Epithelial cell of esophagus (primary cell): Measurements from ENCODE around the gene PAX5.

Experiments used
- DNase-seq: peaks from one replicate; pipeline ENCODE4 v3.0.0; 2010; ENCODE audit warnings: low read depth
- H3K4me3 ChIP-seq: 2 replicates; pipeline ENCODE4 v1.5.1; 2011; ENCODE audit warnings: mild to moderate bottlenecking, low read length, control low read depth
- CTCF ChIP-seq: IDR thresholded peaks from 2 replicates; pipeline ENCODE4 v1.5.1; 2011; ENCODE audit warnings: low read depth, mild to moderate bottlenecking, low read length, control low read depth, inconsistent platforms; ENCODE audit not compliant: insufficient read depth; ENCODE audit errors: missing control alignments

The PAX5 gene

GRCh38 chr9:36843964-36844363 is 190.1 kb downstream of the PAX5 start:
- peak; percentile 58 for DNase-seq
- no peak for TF ChIP-seq CTCF
- no peak overlapping the region for H3K4me3 ChIP-seq

- no peak for TF ChIP-seq CTCF
- no peak overlapping the region for H3K4me3 ChIP-seq
- DNase-seq = no peak
These were observed 191.2 kb downstream of the PAX5 start for GRCh38 chr9:36842560-36843530.

- TF ChIP-seq CTCF = no peak
- no peak for DNase-seq
- no peak overlapping the region for H3K4me3 ChIP-seq
These were observed 193.1 kb downstream of the PAX5 start for GRCh38 chr9:36840898-36841536.

GRCh38 chr9:36839131-36839885 is 194.8 kb downstream of the PAX5 start:
- H3K4me3 ChIP-seq = no peak overlapping the region
- DNase-seq = no peak
- TF ChIP-seq CTCF = no peak

GRCh38 chr9:36837431-36838405 is 196.3 kb downstream of the PAX5 start:
- DNase-seq = no peak
- TF ChIP-seq CTCF = no peak
- H3K4me3 ChIP-seq = no peak overlapping the region

- TF ChIP-seq CTCF = no peak
- H3K4me3 ChIP-seq = no peak overlapping the region
- no peak for DNase-seq
These were observed 197.6 kb downstream of the PAX5 start for GRCh38 chr9:36836486-36836885.
